CD4-positive, alpha-beta T cell treated with Interleukin-6 at 100 ng/mL for 8 hours (primary cell): ENCODE data around the gene PCDHGB1.
"Not testable (repeated sequence)": the region's sequence is repeated elsewhere in the genome, so short reads cannot be mapped to it uniquely, and the experiment has no call there.

ENCODE experiments used
- DNase-seq: peaks from one replicate; pipeline ENCODE4 v3.0.0-alpha.2; 2020; ENCODE audit warnings: mixed read lengths, low spot score

PCDHGB1 gene

DNA sequence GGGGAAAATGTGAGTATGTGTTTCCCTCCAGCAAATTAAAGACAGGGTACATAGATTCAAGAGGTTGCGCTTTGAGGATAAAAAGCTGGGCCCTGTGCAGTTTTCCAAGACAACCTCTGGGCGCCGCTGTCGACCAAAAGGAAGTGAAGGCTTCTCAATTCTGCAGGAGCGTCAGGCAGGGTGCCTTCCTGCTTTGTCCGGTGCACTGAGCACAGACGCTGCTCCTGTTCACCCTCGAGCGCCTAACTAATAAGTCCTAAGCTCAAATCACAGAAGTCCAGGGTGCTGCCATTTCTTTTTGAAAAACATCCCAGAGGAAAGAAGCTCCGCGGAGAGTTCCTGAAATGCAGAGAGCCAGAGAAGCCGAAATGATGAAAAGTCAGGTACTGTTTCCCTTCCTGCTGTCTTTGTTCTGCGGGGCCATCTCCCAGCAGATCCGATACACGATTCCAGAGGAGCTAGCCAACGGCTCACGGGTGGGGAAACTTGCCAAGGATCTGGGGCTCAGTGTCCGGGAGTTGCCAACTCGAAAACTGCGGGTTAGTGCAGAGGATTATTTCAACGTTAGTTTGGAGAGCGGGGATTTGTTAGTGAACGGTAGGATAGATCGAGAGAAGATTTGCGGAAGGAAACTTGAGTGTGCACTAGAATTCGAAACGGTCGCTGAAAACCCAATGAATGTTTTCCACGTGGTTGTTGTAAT, at the start of gene PCDHGB1:
PCDHGB1 (plus strand) TSS at position 183 of the 703 bp plus-strand sequence; CDS start at position 345, 162 bp downstream.
- no peak for DNase-seq

DNA sequence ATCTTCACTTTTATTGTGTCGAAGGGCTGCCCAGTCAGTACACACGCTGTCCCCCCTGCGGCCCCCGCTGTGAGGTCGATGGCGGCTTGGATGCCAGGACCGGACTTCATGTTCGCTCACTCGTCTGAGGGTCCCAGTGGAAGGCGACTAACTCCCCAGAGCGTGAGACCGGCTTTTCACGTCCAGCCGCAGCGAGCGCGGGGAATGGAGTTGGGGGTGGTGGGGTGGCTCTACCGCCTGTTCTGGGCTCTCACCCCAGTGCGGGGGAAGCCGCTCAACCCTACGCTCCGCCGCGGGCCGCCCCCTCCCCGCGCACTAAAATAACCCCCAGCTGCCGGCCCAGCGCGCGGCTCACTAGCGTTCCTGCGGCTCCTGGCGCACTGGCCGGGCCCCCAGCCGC, 46.1 kb upstream of the PCDHGB1 start, which contains the start of gene SLC25A2:
SLC25A2 (minus strand) TSS at position 294 of the 400 bp plus-strand sequence; CDS start at position 110, 184 bp downstream.
- DNase-seq: no peak

DNA sequence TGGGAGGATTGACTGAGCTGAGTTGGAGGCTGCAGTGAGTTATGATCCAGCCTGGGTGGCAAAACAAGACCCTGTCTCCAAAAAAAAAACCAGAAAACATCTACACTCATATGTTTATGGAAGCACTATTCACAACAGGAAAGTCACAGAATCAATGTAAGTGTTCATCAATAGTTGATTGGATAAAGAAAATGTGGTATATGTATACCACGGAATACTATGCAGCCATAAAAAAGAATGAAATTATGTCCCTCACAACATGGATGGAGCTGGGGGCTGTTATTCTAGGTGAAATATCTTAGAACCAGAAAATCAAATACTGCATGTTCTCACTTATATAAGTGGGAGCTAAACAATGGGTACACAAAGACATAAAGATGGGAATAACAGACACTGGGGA, 43.3 kb upstream of the PCDHGB1 start:
- DNase-seq: no peak

DNA sequence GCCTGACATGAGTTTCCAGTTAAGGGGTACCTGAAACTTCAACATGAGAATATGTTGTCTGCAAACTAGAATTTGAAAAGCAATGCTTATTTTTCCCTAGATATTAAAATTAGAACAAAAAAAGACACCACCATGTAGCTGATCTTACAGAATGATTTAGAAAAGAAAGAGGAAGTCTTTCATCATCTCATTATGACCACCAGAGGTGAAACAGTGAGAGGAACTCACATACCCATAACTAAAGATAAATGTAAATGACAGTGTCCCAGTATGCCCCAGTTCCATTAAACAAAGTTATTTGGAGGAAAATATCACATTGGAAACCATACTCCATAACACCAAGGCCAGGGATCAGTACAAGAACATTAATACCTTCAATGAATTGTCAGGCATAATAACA, 36.2 kb upstream of the PCDHGB1 start:
- DNase-seq: no peak

DNA sequence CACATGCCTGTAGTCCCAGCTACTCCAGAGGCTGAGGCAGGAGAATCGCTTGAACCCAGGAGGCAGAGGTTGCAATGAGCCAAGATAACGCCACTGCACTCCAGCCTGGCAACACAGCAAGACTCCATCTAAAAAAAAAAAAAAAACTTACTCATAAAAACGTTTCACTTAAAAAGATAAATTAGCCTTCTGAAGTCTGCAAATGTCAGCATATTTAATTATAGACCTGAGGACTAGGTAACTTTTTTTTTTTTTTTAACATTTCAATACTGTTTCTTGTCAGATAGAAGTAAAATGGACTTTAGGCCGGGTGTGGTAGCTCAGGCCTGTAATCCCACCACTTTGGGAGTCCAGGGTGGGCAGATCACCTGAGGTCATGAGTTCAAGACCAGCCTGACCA, 32.9 kb upstream of the PCDHGB1 start:
- not testable (repeated sequence) for DNase-seq

DNA sequence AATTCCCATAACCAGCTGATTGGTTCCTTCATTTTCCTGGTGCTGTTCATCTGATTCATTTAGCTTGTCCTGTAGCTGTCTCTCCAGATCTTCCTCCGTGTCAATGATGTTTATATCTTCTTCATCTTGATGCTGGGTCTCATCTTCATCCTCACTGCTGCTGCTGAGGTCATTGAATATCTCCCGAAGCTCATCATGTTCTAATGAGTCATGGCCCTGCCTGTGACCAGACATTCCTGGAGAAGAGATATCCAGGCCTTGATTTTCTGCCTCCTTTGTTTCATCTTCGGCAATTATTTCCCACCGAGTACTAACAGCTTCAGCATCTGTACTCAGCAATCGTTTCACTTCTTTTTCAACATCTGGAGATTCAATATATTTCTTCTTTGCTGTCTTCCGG, 30.7 kb upstream of the PCDHGB1 start:
- no peak for DNase-seq

DNA sequence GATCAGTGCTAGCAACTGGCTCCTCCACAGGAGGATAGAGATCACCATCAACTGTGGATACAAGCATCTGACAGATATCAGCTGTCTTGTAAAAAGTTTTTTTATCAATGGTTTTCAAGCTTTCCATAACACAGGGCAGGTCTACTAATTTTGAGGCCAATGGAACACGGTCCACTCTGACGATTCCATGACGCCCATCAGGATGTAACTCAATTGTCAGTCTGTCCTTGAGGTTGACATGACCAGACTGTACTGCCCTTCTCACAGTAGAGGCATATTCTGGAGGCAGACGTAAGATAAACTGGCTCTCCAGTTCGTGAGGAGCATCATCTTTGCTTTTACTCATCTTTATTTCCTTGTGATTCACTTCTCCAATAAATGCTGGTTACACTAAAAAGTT, 30.2 kb upstream of the PCDHGB1 start:
- no peak for DNase-seq

DNA sequence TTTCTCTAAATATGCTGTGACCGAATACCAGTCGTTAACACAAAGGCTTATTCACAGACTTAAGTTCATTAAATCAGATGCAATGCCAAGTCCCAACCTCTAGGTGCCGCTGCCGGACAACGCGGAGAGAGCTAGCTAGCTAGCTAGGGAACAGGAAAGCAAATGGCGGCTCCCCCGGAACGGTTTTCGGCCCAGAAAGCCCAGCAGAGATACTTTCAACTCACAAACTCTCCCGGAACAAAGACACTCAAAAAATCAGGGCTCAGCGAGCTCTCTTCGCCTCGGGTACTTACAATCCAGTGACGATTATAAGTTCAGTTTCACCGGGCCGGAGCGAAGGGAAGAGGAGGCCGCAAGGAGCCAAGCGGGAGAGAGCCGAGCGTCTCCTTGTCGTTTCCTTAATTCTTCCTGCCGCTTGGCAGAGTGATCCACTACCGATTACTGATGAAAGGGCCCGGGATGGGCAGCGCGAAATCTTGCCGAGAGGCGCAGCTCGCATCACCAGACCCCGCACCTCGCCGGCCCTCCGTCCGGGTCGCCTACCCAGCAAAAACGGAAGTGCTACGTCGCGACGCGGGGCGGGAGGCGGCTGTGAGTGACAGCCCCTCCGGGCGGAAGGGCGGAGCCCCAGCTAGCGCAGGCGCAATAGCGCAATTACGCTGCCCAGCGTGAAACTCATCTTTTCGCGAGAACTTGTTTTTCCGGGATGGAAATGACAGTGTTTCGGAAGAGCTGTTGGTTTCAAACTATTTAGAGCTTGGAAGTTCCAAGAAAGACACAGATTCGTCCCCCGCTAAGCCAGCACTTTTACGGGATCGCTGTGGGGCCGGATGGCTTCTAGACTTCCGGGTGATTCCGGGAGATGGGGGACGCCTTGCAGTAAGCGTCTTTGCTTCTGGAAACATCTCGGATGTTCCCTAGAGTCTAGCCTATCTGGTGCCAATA, 29.4 kb upstream of the PCDHGB1 start, which contains the start of gene TAF7:
TAF7 (minus strand) TSS at position 560 of the 945 bp plus-strand sequence. CDS start 740 bp downstream, outside the sequence.
- peak; percentile 92 for DNase-seq

DNA sequence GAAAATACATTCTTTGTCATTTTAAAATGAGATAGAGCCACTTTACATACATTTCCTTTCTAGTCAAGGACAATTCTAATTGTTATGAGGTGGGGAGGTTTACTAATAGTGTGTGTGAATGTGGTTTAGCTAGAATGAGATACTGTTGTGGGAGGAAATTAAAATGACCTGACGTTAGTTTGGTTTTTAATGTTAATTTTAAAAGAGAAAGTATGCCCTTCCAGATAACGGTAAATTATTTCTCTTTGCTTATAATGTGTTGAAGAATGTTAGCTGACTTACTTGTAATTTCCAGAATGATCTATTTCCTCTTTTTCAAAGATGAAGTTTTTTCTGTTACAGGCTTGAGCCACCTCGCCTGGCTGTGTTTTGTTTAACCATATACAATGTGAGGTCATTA, 27.6 kb upstream of the PCDHGB1 start:
- DNase-seq: no peak

DNA sequence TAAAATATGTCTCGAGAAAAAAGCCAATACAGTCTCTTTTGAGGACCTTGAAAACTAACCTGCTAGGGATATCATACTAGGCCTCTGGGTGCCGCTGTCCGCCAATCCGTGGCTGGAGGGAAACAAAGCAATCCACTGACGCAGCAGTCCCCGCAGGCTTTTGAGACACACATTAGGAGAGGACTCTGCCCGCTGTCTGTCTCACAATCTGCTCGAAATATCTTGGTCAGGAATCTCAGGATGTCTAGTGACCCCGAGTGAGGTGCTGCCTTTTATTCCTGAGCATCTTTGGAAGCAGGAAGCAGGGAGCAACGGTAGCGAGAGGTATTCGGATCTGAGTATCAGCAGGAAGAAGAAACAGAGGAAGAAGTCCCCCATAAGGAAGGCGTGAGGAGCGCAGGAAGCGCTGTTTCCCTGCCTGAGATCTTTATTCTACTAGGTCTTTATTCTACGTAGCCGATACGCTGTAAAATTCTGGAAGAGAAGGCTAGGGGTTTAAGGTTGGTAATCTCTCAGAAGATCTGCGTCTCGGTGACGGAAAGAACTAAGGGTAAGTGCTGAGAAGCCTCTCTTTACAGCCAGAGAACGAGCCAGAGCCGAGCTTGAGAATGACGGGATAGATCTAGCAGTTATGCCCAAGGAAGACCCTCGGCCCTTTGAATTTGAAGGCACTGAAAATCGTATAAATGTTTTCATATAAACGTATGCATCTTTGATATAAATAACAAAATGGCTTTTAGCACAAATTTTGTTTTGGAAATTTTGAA, 23.6 kb upstream of the PCDHGB1 start:
- peak; percentile 71 for DNase-seq

DNA sequence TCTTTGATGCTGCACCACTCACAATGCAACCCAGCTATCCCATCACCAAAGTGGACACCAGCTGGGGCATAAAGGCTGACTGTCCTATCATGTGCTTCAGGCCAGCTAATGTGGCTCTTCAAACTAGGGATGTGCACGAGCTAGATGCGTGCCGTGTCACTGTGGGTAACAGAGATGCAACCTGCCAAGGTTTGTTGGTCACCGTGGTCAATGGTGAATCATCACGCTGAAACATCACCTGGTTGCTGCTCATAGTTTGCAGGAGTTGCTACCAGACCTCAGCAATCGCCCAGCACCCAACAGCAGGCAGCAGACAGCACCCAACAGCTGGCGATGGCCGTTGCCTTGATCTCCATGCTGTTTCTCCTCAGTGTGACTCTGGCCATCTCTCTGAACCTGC, 21.7 kb upstream of the PCDHGB1 start:
- no peak for DNase-seq

DNA sequence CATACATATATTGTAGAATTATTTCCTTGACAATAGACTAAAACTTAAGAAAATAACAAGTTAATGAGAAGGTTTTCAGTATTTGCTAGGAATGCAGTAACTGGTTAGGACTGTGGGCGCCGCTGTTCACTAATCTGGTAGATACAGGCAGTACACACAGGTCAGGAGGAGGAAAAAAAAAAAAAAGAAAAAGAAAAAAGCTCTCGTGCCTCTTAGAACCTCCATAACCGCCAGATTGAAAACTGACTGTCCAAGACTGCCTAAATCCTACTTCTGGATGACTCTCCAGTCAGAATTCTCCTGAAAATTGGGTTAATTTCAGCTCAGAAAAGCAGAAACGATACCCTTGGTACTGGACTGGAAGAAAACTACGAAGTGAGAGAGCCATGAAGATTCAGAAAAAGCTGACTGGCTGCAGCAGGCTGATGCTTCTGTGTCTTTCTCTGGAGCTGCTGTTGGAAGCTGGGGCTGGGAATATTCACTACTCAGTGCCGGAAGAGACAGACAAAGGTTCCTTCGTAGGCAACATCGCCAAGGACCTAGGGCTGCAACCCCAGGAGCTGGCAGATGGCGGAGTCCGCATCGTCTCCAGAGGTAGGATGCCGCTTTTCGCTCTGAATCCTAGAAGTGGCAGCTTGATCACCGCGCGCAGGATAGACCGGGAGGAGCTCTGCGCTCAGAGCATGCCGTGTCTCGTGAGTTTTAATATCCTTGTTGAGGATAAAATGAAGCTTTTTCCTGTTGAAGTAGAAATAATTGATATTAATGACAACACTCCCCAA, 19.4 kb upstream of the PCDHGB1 start, which contains the start of gene PCDHGA1:
PCDHGA1 (plus strand) TSS at position 216 of the 782 bp plus-strand sequence.
- DNase-seq: peak; percentile 12

DNA sequence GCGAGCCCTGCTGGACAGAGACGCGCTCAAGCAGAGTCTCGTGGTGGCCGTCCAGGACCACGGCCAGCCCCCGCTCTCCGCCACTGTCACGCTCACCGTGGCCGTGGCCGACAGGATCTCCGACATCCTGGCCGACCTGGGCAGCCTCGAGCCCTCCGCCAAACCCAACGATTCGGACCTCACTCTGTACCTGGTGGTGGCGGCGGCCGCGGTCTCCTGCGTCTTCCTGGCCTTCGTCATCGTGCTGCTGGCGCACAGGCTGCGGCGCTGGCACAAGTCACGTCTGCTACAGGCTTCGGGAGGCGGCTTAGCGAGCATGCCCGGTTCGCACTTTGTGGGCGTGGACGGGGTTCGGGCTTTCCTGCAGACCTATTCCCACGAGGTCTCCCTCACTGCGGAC, 17.3 kb upstream of the PCDHGB1 start:
- DNase-seq: not testable (repeated sequence)

DNA sequence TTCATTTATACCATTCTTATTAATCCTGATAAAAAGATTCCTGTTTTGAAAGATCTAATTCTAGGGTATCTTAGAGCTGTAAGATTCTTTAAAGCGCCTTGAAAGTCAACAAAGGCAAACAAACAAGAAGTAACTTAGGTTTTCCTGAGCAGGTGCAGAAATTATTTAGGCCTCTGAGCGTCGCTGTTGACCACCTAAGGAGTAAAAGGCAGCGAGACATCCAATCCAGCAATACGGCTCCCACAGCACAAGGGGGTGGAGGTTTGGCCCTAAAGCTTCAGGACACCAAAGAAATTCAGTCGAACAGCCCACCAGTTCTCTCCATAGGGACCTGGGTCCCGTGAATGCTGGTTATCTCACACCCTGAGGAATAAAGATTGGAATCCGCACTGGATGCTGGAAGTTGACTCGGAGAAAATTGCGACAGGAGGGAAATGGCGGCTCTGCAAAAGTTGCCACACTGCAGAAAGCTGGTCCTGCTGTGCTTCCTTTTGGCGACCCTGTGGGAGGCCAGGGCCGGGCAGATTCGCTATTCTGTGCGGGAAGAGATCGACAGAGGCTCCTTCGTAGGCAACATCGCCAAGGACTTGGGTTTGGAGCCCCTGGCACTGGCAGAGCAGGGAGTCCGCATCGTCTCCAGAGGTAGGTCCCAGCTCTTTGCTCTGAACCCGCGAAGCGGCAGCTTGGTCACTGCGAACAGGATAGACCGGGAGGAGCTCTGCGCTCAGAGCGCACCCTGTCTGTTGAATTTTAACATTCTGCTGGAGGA, 11.2 kb upstream of the PCDHGB1 start, which contains the start of gene PCDHGA2:
PCDHGA2 (plus strand) TSS at position 223 of the 769 bp plus-strand sequence.
- no peak for DNase-seq

DNA sequence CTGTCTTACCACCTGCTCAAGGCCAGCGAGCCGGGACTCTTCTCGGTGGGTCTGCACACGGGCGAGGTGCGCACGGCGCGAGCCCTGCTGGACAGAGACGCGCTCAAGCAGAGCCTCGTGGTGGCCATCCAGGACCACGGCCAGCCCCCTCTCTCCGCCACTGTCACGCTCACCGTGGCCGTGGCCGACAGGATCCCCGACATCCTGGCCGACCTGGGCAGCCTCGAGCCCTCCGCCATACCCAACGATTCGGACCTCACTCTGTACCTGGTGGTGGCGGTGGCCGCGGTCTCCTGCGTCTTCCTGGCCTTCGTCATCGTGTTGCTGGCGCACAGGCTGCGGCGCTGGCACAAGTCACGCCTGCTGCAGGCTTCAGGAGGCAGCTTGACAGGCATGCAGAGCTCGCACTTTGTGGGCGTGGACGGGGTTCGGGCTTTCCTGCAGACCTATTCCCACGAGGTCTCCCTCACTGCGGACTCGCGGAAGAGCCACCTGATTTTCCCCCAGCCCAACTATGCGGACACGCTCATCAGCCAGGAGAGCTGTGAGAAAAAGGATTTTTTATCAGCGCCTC, 9.0 kb upstream of the PCDHGB1 start:
- DNase-seq: not testable (repeated sequence)

DNA sequence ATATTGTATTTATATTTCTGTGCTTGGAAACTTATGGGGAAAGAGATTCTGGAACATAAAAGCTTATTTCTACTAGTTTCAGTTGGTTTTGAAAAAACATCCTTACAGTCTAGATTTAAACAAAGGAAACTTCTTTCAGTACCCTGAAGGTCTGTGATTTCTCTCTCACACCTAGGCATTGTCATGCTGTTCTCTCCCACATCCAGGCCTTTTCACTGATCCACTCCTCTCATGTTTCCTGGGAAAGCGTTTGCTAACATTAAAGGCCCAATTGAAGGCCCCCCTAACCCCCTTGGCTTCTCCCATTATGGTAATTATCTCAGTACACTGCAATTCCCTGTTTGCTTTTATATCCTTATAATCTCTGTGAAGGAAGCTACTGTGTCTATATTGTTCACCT, 7.1 kb upstream of the PCDHGB1 start:
- no peak for DNase-seq

DNA sequence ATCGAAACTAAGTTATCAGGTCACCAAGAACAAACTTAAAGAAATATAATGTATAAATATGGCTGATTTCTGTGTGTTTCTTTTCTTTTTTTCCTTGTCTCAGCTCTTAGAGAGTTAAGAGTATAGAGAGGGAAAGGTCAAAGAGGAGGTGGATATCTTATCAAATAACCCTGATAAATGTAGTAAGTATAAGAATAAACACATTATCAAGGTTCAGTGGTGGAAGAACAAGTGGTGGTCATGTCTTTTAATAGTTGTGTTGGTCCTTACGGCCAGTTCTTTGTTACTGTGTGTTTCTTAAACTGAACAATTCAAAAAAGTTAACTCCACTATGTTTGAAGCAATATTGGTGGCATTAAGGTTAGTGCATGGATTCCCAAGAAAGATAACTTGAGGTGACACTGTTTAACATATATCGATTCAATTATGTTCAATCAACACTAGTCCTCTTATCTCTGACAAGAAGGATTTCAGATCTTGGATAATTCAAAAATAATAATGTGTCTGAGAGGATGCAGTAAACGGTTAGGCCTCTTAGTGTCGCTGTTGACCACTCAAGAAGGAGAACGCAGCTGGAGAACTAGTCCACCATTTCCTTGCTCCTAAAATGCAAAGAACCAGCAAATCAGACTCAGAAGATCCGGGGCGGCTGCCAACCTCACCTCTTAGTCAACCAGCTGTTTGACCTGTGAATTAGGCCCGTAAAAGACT, 6.5 kb upstream of the PCDHGB1 start, which contains the start of gene PCDHGA3:
PCDHGA3 (plus strand) TSS at position 588 of the 711 bp plus-strand sequence. CDS start 205 bp downstream, outside the sequence.
- DNase-seq: no peak

DNA sequence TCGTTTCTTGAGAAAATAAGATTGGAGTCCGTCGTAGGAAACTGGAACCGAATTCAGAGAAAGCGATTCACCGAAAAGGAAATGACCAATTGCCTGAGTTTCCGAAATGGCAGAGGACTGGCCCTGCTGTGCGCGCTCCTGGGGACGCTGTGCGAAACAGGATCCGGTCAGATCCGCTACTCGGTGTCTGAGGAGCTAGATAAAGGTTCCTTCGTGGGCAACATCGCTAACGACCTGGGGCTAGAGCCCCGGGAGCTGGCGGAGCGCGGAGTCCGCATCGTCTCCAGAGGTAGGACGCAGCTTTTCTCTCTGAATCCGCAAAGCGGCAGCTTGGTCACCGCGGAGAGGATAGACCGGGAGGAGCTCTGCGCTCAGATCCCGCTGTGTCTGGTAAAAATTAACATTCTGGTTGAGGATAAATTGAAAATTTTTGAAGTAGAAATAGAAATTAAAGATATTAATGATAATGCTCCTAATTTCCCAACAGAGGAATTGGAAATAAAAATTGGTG, 5.9 kb upstream of the PCDHGB1 start:
- DNase-seq: no peak

DNA sequence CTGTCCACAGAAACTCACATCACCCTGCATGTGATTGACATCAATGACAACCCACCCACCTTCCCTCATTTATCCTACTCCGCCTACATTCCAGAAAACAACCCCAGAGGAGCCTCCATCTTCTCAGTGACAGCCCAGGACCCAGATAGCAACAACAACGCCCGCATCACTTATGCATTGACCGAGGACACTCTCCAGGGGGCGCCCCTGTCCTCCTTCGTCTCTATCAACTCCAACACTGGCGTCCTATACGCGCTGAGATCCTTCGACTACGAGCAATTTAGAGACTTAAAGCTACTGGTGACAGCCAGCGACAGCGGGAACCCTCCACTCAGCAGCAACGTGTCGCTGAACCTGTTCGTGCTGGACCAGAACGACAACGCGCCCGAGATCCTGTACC, 4.6 kb upstream of the PCDHGB1 start:
- no peak for DNase-seq
